Ishikawa (cell line): ENCODE measurements around the gene FAM83E.

Experiments
- CEBPB ChIP-seq: IDR thresholded peaks from 2 replicates; pipeline ENCODE4 v1.6.1; 2012
- CREB1 ChIP-seq: IDR thresholded peaks from 2 replicates; pipeline ENCODE4 v1.6.1; 2012; ENCODE audit warnings: low read depth
- EGR1 ChIP-seq: IDR thresholded peaks from 2 replicates; pipeline ENCODE4 v1.6.1; 2012
- EP300 ChIP-seq: IDR thresholded peaks from 2 replicates; pipeline ENCODE4 v1.6.1; 2012; ENCODE audit warnings: borderline replicate concordance
- FOXM1 ChIP-seq: IDR thresholded peaks from 2 replicates; pipeline ENCODE4 v1.6.1; 2012; ENCODE audit warnings: low read depth, borderline replicate concordance
- NFIC ChIP-seq: IDR thresholded peaks from 2 replicates; pipeline ENCODE4 v1.6.1; 2012
- RAD21 ChIP-seq: IDR thresholded peaks from 2 replicates; pipeline ENCODE4 v1.6.1; 2012; ENCODE audit warnings: low read depth
- TAF1 ChIP-seq: IDR thresholded peaks from 2 replicates; pipeline ENCODE4 v1.6.1; 2012; ENCODE audit warnings: low read depth, mild to moderate bottlenecking
- TCF12 ChIP-seq: IDR thresholded peaks from 2 replicates; pipeline ENCODE4 v1.6.1; 2012; ENCODE audit warnings: low read depth
- TEAD4 ChIP-seq: IDR thresholded peaks from 2 replicates; pipeline ENCODE4 v1.6.1; 2012
- YY1 ChIP-seq: IDR thresholded peaks from 2 replicates; pipeline ENCODE4 v1.6.1; 2012; ENCODE audit warnings: low read depth
- ZBTB7A ChIP-seq: IDR thresholded peaks from 2 replicates; pipeline ENCODE4 v1.6.1; 2012; ENCODE audit warnings: low read depth
- TF ChIP-seq, protein P1 (sequence below): IDR thresholded peaks from 2 replicates; pipeline ENCODE4 v1.6.1; 2012
- TF ChIP-seq, protein P2 (sequence below): IDR thresholded peaks from 2 replicates; pipeline ENCODE4 v1.6.1; 2012
- TF ChIP-seq, protein P3 (sequence below): IDR thresholded peaks from 2 replicates; pipeline ENCODE4 v1.6.1; 2012; ENCODE audit warnings: low read depth, mild to moderate bottlenecking

Gene FAM83E

DNA sequence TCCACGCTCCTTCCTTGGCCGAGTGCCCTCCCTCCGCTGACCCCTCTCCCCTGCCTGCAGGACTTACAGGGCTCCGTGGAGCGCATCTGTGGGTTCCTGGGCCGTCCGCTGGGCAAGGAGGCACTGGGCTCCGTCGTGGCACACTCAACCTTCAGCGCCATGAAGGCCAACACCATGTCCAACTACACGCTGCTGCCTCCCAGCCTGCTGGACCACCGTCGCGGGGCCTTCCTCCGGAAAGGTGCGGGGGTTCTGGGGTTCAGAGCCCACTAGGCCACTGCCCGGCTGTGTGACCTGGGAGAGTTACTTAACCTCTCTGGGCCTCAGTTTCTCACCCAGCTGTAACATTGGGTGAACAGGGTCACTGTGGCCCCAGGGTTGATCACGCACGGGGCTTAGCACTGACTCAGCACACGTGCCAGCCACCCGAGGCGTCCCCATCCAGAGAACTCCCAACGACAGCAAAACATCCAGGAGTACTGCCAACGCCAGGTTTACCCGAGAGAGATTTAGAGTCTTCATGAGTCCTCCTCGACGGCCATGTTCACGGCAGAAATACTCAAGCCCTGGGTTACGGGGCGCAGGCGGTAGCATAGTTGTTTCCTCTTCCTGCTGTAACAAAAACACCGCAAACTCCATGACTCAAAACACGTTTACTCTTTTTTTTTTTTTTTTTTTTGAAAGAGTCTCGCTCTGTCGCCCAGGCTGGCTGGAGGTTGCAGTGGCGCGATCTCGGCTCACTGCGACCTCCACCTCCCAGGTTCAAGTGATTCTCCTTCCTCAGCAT lies 18.0 kb downstream of the FAM83E start:
- TF ChIP-seq EP300, result no peak
- TF ChIP-seq NFIC, result no peak
- TF ChIP-seq, protein P1, sequence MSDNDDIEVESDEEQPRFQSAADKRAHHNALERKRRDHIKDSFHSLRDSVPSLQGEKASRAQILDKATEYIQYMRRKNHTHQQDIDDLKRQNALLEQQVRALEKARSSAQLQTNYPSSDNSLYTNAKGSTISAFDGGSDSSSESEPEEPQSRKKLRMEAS, result no peak
- TF ChIP-seq ZBTB7A, result no peak
- TF ChIP-seq, protein P2, sequence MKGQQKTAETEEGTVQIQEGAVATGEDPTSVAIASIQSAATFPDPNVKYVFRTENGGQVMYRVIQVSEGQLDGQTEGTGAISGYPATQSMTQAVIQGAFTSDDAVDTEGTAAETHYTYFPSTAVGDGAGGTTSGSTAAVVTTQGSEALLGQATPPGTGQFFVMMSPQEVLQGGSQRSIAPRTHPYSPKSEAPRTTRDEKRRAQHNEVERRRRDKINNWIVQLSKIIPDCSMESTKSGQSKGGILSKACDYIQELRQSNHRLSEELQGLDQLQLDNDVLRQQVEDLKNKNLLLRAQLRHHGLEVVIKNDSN, result no peak
- TF ChIP-seq FOXM1, result no peak
- no peak for TF ChIP-seq CEBPB
- no peak for TF ChIP-seq YY1
- TF ChIP-seq, protein P3, sequence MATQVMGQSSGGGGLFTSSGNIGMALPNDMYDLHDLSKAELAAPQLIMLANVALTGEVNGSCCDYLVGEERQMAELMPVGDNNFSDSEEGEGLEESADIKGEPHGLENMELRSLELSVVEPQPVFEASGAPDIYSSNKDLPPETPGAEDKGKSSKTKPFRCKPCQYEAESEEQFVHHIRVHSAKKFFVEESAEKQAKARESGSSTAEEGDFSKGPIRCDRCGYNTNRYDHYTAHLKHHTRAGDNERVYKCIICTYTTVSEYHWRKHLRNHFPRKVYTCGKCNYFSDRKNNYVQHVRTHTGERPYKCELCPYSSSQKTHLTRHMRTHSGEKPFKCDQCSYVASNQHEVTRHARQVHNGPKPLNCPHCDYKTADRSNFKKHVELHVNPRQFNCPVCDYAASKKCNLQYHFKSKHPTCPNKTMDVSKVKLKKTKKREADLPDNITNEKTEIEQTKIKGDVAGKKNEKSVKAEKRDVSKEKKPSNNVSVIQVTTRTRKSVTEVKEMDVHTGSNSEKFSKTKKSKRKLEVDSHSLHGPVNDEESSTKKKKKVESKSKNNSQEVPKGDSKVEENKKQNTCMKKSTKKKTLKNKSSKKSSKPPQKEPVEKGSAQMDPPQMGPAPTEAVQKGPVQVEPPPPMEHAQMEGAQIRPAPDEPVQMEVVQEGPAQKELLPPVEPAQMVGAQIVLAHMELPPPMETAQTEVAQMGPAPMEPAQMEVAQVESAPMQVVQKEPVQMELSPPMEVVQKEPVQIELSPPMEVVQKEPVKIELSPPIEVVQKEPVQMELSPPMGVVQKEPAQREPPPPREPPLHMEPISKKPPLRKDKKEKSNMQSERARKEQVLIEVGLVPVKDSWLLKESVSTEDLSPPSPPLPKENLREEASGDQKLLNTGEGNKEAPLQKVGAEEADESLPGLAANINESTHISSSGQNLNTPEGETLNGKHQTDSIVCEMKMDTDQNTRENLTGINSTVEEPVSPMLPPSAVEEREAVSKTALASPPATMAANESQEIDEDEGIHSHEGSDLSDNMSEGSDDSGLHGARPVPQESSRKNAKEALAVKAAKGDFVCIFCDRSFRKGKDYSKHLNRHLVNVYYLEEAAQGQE, result no peak
- TF ChIP-seq TAF1, result no peak
- no peak for TF ChIP-seq TCF12
- TF ChIP-seq EGR1, result no peak
- TF ChIP-seq RAD21, result no peak
- TF ChIP-seq CREB1, result no peak
- TF ChIP-seq TEAD4, result no peak

DNA sequence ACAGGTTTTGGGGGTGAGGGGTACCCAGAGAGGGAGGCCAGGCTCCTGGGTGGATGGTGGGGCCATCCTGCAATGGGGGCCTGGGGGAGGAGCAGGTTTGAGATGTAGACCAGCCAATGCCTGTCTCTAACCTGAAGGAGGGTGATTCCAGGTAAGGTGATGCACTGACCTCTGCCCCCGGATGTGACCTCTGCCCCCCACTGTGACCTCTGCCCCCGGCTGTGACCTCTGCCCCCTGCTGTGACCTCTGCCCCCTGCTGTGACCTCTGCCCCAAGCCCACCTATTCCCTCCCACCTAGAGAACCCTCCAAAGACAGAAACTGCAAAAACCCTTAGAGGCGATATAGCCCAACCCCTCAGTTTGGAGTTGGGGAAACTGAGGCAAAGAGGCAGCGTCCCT lies 18.6 kb downstream of the FAM83E start:
- TF ChIP-seq EP300 (no peak), NFIC (no peak), FOXM1 (no peak), RAD21 (no peak), YY1 (no peak), TEAD4 (no peak), CREB1 (no peak), CEBPB (no peak), TAF1 (no peak), EGR1 (no peak), ZBTB7A (no peak), TCF12 (no peak)
- TF ChIP-seq, protein P2, result no peak
- TF ChIP-seq, protein P3, result no peak
- TF ChIP-seq, protein P1, result no peak

DNA sequence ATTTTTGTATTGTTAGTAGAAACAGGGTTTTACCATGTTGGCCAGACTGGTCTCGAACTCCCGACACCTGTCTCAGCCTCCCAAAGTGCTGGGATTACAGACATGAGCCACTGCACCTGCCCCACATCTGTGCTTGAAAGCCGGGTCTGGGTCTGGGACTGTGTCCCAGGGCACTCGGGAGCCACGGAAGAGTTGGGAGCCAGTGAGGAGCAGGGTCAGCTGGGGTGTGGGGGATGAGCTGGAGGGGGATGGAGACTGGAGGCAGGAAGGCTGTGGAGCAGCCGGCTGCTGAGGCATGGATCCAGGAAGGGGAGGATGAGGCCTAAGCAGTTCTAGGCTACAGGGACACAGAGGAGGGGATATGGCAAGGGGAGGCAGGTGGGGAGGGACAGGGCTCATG lies 19.0 kb downstream of the FAM83E start:
- TF ChIP-seq CREB1 (no peak), ZBTB7A (no peak), FOXM1 (no peak), CEBPB (no peak), NFIC (no peak)

DNA sequence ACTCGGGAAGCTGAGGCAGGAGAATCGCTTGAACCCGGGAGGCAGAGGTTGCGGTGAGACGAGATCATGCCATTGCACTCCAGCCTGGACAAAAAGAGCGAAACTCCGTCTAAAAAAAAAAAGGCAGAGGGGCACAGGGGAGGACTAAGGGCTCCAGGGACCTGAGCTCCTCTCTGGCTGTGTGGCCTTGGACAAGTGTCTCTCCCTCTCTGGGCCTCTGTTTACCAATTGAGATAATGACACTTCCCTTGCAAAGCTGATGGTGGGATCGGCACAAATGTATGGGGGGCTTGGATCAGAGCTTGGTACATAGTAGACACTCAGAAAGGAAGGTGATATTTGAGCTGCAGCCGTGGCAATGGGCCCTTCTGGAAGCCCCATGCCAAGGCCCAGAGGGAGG lies 19.7 kb downstream of the FAM83E start:
- no peak for TF ChIP-seq EGR1

DNA sequence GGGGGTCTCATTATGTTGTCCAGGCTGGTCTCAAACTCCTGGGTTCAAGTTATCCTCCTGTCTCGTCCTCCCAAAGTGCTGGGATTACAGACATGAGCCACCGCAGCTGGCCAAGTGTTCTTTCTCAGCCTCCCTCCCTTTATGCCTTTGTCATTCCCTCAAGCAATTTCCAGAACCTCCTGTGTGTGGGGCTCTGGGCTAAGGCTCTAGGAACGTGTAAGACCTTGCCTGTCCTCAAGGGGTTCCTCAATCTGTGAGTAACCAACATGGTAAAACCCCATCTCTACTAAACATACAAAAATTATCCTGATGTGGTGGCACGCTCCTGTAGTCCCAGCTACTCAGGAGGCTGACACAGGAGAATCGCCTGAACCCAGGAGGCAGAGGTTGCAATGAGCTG lies 23.9 kb downstream of the FAM83E start:
- no peak for TF ChIP-seq YY1

DNA sequence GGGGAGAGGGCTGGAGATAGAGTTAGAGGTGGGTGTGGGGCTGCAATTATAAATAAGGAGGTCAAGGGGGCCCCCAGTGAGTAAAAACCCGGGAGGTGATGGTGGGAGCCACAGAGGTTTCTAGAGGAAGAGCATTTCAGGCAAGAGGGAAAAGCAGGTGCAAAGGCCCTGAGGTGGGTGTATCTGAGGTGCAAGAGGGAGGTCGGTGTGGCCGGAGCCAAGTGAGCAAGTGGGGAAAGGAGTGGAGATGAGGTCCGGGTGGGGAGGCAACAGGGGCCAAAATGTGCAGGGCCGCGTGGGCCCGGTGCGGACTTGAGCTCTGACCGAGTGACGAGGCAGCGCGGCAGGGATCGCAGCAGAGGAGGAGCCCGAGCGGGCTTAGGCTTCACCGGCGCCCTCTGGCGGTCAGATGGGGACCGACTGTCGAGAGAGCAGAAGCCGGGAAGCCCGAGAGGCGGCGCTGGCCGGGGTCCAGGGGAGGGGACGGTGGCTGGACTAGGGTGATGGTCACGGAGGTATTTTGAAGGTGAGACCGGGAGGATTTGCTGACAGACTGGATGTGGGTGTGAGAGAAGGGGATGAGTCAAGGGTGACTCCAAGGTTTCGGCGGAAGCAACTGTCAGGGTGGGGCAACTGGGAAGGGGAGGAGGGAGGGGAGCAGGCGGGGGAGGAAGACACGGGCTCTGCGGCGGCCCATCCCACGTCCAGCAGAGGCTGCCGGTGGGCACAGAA lies 26.0 kb downstream of the FAM83E start:
- TF ChIP-seq CEBPB (no peak), NFIC (peak; percentile 68), TEAD4 (no peak), FOXM1 (no peak), TAF1 (no peak), YY1 (no peak), ZBTB7A (no peak), TCF12 (no peak), RAD21 (peak; percentile 63)
- TF ChIP-seq, protein P3, result no peak
- TF ChIP-seq, protein P1, result peak; percentile 55; the same call in 1 of the 2 replicates
